Measurements from ENCODE around the gene BBX. TPM values are rescaled to one million over a fixed set of nuclear protein-coding genes. Genes with fewer than 3 reads are reported as not detected.
"Not testable (repeated sequence)": the region's sequence is repeated elsewhere in the genome, so short reads cannot be mapped to it uniquely, and the experiment has no call there.

BBX gene
- total RNA-seq, 1 donor from 2014 or later, result 94.4 TPM

DNA sequence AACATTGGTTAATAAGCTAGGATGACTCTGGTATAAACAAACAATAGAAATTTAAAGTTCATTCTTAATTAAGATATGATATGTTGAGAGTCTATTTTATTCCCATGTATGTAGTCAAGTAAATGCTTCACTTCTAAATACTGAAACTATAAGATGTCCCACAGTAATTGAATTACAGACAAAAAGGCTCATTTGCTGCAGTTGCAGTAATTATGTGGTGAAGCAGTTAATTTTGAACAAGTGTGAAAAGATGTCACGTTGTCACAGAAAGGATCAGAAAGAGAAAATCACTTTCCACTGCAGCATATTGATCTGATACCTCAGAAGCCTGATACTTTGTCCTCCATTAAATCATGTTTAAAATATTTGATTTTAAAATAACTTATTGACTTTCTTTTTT lies 159.8 kb downstream of the BBX start:
- no peak for DNase-seq (ENCODE audit: low spot score)

DNA sequence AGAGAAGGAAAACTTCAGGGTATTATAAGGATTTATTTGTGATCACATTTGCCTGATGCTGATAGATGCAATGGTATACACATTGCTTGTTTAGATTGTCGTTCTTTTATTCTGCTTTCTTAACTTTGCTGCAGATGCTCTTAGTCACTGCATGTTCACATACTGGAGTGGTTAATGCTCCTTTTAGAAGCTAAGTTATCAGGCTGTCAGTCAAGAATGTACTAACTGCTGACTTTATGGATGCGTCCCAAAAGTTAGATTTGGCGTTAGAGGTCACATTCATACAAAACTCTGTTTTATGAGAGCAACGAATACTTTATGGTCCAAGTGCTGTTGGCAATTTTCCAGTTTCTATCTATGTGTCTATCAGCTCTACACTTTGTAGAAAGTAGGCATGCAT lies 160.7 kb downstream of the BBX start:
- no peak for DNase-seq (ENCODE audit: low spot score)

DNA sequence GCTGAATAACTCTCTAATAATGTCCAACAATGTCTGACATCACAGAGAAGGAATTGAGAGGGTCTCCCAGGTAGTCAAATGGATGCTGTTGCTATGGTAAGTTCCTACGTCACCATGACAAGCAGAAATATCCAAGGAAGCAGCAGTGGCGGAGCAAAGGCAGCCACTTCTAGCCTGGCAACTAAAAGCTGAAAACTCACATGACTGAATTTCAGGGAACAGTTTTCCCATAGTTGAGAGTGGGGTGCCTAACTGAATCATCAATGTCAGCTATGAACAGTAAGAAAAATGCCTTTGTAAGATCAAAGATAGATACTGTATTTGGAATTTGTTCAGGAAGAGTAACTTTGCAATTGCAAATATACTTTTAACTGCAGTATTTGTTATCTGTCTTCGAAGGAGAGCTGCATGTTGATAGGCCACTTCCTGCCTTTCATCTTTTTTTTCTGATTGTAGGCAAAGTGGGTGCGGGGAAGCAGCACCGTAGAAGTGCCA lies 161.7 kb downstream of the BBX start:
- DNase-seq (ENCODE audit: low spot score), result no peak

DNA sequence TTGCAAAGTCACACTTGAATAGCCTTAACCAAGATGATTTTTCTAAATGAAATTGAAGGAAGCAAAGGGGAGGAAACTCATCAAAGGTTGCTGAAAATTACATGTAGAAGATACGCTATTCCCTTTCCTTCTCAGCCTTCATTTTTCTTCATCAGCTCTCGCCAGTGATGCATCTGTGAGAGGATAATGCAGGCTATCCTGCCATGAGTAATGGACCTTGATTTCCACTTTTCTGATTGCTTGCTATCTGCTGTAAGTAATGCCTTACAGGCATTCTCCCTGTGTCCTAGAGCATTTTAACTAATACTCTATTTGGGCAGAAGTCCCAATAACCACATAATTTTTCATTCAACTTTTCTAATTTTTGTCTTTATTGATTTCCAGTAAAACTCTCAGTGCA lies 162.6 kb downstream of the BBX start:
- DNase-seq (ENCODE audit: low spot score), result no peak

DNA sequence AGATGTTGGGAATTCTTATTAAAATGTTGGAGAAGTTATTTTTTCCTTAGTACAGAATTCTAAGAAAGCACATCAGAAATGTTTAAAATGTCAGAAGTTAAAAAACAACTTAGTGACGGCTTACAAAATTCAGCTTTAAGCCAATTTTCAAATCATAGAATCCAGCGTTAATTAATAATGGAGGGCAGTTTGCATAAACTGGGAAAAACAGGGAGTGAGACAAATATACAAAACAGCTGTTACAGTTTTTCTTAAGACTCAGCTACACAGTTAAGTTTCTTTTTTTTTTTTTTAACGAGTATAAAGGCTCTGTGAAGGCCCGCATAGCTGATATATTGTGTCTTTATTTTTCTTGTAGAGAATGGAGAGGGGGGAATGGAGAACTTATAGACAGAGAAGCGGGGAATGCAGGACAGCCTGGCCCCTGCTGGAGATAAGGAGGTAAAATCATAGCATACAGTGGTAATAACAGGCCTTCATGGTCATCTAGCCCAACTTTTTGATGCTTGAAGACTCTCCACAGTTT lies 164.4 kb downstream of the BBX start:
- no peak for DNase-seq (ENCODE audit: low spot score)

DNA sequence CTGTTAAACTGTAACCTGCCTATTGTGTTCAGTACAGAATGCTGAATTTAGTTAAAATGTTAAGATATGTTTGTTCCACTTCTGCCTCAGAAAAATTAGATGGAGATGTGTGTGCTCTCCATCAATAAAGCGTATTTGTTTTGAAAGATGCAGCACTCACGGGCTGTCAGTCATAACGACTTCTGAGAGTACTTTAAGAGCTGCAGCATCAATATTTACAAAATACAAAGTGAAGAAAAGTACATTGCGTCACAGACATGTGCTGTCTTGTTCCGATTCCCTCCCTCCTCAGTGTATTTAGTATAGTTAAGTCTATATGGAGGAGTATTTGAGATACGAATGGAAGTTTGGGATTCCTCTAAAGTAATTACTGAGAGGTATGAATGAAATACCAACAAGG lies 166.6 kb downstream of the BBX start:
- DNase-seq (ENCODE audit: low spot score), result no peak

DNA sequence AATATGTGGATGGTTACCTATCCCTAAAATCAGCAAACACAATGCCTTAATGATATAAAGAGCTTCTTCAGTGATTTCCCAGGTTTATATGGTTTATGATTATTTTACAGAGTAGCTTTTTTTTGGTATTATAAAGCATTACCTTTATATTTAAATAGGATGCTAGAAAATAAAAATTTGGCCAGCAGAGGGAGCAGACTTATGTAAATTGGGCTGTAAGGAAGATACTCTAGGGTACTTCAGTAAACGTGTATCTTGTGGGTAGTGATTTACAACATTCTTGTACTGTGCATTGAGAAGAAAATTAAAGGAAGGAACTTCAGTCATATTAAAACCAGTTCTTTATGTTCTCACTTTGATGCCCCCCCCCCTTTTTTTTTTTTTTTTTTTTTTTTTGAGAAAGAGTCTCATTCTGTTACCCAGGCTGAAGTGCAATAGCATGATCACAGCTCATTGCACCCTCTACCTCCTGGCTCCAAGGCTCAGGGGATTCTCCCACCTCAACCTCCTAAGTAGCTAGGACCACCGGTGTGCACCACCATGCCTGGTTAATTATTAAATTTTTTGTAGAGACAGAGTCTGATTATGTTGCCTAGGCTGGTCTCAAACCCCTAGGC lies 167.9 kb downstream of the BBX start:
- no peak for DNase-seq (ENCODE audit: low spot score)

DNA sequence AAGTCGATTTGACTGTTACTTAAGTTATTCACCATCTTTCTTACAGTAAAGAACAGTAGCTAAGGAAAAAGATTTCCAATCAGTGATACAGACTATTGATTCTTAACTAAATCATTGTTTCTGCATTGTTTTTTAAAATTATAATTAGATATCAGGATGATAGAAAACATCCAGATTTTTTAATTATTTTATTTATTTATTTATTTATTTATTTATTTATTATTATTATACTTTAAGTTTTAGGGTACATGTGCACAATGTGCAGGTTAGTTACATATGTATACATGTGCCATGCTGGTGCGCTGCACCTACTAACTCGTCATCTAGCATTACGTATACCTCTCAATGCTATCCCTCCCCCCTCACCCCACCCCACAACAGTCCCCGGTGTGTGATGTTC lies 169.2 kb downstream of the BBX start:
- DNase-seq (ENCODE audit: low spot score), result not testable (repeated sequence)

DNA sequence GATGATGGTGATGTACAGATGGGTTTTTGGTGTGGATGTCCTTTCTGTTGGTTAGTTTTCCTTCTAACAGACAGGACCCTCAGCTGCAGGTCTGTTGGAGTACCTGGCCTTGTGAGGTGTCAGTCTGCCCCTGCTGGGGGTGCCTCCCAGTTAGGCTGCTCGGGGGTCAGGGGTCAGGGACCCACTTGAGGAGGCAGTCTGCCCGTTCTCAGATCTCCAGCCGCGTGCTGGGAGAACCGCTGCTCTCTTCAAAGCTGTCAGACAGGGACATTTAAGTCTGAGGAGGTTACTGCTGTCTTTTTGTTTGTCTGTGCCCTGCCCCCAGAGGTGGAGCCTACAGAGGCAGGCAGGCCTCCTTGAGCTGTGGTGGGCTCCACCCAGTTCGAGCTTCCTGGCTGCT lies 174.6 kb downstream of the BBX start:
- DNase-seq (ENCODE audit: low spot score), result not testable (repeated sequence)

DNA sequence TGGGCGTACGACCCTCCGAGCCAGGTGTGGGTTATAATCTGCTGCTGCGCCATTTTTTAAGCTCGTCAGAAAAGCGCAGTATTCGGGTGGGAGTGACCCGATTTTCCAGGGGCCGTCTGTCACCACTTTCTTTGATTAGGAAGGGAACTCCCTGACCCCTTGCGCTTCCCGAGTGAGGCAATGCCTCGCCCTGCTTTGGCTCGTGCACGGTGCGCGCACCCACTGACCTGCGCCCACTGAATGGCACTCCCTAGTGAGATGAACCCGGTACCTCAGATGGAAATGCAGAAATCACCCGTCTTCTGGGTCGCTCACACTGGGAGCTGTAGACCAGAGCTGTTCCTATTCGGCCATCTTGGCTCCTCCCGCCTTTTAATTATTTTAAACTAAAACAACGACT lies 175.1 kb downstream of the BBX start:
- DNase-seq (ENCODE audit: low spot score), result not testable (repeated sequence)

DNA sequence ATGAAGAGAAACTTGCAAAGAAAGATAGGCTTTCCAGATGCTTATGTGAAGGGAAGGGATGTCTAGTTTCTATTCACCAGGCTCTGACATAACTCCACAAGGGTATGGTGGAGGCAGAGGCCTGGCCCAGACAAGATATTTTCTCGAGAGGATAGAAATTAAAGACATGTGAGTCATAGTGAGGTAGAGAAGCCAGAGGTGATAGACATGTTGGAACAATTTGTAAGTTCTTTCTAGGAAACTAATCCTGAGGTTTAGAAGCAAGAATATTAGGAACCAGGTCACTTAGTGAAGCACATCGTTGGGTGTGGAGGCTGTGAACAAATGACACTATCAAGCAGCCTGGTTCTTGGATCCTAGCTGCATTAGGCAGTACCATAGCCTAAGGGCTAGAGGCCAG lies 176.9 kb downstream of the BBX start:
- DNase-seq (ENCODE audit: low spot score), result no peak

DNA sequence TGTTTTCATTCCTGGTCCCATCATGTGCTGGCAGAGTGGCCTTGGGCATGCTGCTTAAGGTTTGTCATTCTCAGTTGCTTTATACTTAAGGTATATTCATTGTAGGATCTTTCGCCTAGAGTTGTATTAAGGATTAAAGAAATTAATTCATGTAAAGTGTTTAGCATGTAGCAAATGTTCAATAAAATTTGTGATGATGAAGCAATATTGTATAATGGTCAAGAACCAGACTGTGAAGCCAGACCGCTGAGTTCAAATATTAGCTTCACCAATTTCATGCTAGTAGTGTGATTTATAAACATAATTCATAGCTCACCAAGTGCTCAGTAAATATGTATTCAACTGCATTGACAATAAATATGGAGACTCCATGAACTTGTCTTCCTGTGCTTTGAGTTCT lies 178.5 kb downstream of the BBX start:
- no peak for DNase-seq (ENCODE audit: low spot score)

DNA sequence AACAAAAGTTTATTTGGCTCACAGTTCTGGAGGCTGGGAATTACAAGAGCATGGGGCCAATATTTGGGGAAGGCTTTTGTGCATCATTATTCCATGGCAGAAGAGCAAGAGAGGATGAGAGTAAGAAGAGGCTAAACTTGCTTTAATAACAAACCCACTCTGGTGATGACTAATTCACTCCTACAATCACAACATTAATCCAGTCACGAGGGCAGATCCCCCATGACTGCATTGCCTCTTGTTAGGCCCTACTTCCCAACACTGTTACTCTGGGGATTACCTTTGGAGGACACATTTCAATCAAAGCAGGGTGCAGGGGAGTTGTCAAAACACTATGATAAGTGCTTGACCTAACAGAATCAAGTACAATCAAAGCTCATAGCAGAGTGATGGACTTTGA lies 181.7 kb downstream of the BBX start:
- no peak for DNase-seq (ENCODE audit: low spot score)

DNA sequence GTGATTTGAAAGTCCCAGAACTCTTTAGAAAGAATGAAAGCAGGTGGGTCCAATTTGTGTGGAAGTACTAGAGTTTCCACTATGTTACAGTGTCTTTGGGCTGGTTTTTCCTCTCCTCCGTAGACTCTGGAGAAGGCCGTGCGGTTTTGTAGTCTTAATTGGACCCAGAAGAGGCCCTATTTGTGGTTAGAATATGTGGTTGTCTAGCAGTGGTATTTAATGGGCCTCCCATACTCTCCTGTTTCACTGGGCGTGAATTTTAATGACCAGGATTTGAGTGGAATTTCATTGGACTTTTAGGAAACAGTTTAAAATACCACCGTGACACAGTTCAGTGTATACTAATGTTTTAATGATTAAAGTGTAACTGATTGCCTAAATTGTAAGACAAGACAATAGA lies 182.3 kb downstream of the BBX start:
- DNase-seq (ENCODE audit: low spot score), result no peak

DNA sequence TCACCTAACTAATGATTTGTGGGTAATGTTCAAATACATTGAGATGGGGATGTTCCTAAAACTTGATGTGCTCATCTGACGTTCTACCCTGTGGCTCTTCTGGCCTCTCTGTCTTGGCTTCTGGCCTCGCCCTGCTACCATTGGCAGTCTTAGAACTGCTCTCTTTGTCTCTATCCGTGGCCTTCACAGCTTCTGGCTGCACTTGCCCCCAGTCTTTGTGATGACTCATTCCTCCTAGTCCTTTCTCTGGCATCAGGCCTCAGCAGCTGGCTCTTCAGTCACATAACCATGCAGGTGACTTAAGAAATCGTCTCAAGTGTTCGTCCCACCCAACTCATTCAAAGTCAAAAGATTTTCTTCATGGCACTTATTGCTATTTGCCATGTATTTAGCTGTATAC lies 188.1 kb downstream of the BBX start:
- DNase-seq (ENCODE audit: low spot score), result peak; percentile 31

DNA sequence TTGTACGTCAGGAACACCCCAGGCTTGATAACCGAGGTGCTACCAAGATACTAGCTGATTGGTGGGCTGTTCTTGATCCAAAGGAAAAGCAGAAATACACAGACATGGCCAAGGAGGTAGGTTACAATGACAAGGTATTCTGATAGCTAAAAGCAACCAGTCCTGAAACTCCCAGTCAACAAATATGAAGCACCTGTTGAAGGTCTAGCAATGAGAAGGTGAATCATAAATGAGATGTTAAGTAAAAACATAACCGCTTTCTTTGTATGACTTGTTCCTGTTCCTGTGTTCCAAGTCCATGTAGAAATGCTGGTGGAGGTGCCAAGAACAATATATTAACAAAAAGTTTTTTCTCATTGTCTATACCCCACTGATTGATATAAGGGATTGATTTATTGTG lies 194.0 kb downstream of the BBX start:
- DNase-seq (ENCODE audit: low spot score), result no peak

DNA sequence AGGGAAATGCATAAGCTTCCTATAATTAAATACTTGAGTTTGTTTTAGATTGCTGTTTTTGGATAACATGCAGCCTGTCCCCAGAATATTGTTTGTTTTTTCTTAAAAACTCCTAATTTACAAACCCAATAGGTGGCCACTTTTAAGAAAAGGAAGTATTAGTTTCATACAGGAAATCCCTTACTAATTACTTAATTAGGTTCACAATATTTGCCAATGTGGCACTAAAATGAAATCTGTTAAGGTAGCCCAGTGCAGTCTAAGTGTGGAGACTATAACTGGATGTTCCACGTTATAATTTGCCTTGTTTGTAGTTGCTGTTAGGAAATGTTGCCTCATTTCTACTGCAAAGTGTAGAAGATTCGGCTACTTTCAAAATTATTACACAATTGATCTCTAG lies 195.8 kb downstream of the BBX start:
- DNase-seq (ENCODE audit: low spot score), result no peak

DNA sequence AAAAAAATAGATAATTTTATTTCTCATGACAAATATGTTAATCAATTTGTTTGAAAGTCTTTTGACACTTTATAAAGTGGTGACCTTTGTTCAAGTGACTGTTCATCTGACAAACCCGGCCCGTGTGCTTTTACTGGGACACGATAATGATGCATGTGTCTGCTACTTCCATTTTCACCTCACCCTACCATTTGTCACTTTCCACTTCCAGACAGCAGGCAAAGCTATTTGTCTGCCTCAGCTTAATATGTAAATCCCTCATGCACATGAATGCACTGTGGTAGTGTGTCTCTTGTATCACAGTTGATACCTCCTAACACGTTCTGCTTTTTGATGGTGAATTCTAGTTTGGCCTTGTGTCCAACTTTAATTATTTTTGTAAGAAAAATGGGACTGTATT lies 204.3 kb downstream of the BBX start:
- DNase-seq (ENCODE audit: low spot score), result no peak

DNA sequence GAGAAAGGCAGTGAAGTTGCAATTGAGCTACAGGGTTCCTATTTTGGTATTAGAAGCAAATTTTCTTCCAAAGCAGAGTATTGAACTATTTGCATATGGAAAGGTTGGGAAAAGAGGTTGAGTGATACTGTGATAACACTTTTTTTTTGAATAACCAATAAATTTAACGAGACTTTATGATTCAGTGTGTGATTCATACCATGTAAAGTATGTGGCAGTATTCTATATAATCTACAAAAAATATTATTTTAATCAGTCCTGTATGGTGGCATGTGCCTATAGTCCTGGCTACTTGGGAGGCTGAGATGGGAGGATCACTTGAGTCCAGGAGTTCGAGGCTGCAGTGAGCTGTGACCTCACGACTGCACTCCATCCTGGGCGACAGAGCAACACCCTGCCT lies 206.9 kb downstream of the BBX start:
- DNase-seq (ENCODE audit: low spot score), result no peak

DNA sequence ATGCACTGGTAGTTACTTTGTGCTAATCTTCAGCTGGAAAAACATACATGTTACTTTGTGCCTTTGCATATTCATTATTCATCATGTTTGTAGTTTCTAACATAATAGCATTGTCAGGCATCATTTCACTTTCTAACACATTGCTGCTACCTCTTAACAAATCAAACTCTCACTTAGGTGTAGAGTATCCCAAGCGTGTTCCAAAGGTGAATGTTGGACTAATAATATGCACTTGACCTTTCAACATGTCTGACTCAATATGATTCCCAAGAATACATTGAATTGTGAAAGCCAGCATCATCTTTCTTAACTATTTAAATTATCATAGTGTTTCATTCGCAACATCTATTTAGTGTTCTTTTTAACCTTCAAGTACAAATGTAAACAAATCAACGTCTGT lies 211.6 kb downstream of the BBX start:
- DNase-seq (ENCODE audit: low spot score), result no peak

DNA sequence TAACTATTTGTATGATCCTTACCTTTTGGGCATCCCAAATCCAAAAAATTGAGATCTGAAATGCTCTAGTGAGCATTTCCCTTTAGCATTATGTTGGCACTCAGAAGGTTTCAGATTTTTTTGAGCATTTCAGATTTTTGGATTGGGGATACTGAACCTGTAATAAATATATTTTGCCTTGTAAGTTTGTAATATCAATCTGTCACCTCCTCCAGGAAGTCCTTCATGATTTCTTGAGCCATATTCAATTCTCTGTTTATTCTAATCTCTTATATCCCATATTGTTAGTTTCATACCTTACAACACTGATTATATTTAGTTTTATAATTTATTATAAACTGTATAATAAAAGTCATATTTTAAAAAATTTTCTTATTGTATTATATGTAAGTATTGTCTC lies 215.2 kb downstream of the BBX start:
- no peak for DNase-seq (ENCODE audit: low spot score)

DNA sequence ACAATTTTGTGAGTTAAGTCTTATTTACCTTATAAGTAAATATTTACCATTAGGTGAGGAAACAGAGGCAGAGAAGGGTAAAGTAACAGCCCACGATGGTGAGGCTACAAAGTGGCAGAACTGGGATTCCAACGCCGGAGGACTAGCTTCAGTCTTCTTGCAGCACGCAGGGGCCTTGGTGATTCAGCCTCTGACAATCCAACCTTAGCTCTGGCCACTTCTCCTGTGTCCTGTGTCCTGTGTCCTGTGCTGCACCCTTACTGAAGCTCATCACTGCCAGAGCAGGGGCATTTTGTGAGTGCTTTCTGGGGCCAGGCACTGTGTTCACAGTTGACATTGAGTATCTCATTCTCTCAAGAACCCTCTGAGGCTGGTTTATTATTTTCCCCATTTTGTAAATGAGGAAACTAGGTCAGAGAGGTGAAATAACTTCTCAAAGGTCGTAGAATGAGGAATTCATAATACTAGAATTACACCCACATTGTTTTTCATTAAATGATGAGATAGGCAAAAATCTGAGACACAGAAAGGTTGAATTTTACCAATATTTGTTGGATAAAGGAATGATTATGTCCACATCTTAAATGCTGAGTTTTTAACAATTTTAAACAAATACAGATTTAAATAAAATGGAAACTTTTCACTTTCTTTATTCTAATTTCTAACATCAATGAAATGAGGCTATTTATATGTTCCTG lies 215.9 kb downstream of the BBX start:
- no peak for DNase-seq (ENCODE audit: low spot score)

DNA sequence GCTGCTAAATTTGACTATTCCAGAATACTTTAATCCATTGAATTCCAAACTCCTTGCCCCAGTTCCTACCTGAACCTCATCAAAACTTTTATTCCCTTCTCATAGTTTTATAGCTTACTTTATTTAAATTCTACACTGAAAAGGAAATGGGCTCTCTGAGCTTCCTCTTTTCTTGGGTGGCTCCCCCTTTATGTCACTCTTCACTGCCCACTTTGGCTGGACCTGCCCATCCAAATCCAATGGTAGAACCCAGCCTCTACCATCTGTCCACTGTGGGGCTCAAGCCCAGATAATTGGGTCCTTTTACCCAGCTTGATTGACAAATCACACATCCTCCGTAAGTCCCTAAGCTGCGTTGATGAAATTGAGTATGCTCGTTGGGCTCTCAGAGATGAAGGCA lies 216.5 kb downstream of the BBX start:
- DNase-seq (ENCODE audit: low spot score), result no peak

All from mucosa of gallbladder (tissue), 1 donor.